SKM-1 treated with dmso at 0.1 percent for 144 hours (cell line): ENCODE measurements around the gene LDB3.

Experiments used
- DNase-seq: peaks from one replicate; lab custom pipeline; 2025; ENCODE audit not compliant: unreplicated experiment; lab: John Stamatoyannopoulos, UW

LDB3 gene

DNA sequence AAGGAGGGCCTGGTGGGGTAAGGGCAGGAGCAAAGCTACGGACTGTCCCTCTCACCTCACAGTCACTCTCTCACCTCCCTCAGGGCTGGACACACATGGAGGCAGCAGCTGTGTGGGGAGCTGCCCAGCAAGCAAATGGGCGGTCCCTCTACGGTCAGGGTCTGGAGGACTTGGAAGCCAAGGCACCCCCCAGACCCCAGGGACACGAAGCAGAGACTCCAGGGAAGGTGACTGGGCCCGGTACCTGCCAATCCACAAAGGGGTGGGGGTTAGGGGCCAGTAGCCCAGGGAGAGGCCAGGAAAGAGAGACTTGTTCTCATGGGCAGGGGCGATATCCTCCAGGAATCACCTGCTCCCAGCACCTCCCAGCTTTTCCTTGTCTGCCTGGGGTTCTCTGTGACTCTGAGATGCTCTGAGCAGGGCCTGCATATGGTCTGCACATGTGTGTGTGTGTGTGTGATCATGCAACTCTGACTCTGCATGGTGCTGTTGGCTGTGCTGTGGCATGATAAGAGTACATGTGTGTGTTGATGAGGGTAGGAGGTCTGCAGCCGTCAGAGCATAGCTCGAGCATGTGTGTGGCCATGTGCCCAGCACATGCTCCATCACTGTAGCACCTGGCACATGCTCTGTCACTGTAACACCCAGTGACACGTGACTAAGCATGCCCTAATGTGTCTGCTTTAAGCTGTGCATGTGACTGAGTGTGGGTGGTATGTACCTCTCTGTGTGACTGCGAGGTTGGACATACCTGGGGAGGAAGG is 4.6 kb upstream of the LDB3 start:
- no peak for DNase-seq

GRCh38 chr10:86664341-86665217 is 3.7 kb upstream of the LDB3 start:
- DNase-seq, result no peak

GRCh38 chr10:86665218-86665607 is 3.1 kb upstream of the LDB3 start:
- DNase-seq, result peak; percentile 22

- DNase-seq, result no peak
Observed at GRCh38 chr10:86665868-86666267, 2.4 kb upstream of the LDB3 start.

DNA sequence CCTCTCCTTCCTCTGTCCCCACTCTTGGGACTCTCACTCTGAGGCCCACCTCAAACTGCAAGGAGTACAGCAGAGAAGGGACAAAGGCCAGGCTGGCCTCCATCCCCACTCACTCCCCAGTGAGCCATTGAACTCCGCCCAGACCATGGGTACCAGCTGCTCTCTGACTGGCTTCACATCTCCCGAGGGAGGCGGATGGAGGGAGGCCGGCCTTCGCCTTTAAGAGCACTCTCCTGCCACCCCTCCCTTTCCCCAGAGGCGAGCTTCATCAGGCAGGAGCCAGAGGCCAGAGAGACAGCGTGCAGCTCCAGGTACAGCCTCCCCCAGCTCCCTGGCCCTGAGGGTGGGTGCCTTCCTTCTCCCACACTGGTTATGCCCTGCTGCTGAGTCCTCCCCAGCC is 1.8 kb upstream of the LDB3 start:
- no peak for DNase-seq

GRCh38 chr10:86667421-86668181 is 710 bp upstream of the LDB3 start:
- no peak for DNase-seq

DNA sequence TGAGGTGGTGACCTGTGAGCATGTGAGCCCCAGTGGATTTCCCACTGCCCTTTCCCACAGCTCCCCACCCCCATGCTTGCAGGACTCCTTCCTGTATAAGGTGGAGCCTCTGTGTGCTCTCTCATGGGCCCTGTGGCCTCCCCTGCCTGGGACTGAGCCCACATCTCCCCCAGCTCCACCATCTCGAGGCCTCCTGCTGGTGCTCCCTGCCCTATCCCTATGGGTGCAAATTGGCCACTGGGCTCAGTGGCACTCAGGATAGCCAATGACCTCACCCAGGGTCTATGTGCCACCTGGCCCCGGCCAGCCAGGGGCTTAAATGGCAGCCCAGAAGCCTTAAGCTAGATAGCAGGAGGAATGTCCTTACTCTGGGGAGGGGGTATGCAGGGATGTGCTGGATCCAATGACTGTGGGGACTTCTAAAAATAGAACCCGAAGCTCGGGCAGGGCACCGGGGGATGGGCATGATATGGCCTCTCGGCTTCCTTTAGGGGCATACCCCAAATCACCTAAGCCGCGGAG is 2.0 kb downstream of the LDB3 start:
- DNase-seq, result no peak

DNA sequence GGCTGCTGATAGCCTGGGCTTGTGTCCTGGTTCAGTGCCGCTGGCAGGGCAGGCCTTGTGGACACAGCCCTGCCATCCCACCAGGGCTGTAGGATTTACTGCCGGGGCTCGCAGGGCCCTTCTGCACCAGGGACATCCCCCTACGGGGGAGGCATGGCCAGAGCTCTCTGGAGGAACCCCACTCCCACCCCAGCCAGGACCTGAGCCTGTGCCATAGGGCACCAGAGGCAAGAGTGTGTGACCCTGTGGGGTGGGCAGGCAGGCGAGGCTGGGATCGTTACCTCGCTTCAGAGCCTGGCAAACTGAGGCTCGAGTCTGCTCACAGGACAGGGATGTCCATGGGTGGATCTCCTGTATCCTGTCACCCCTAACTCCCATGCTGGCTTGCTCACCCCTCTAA is 2.6 kb downstream of the LDB3 start:
- DNase-seq, result no peak

DNA sequence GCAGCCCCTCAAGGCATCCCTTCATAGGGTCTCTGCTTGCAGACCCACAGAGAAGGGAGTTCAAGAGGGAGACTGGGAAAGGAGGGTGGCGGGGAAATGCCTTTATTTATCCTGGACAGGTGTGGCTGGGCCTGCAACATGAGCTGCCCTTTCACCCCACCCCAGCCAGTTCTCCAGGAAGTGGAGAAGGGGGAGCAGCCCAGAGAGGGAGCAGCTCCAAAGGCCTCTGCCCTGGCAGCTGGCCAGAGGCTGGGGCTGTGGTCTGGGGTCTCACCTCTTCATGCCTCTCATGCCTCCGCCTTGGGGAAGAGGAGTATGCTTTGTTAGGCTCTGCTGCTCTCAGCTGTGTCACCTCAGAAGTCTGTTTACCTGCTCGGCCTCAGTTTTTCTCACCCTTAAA is 3.1 kb downstream of the LDB3 start:
- DNase-seq, result no peak

DNA sequence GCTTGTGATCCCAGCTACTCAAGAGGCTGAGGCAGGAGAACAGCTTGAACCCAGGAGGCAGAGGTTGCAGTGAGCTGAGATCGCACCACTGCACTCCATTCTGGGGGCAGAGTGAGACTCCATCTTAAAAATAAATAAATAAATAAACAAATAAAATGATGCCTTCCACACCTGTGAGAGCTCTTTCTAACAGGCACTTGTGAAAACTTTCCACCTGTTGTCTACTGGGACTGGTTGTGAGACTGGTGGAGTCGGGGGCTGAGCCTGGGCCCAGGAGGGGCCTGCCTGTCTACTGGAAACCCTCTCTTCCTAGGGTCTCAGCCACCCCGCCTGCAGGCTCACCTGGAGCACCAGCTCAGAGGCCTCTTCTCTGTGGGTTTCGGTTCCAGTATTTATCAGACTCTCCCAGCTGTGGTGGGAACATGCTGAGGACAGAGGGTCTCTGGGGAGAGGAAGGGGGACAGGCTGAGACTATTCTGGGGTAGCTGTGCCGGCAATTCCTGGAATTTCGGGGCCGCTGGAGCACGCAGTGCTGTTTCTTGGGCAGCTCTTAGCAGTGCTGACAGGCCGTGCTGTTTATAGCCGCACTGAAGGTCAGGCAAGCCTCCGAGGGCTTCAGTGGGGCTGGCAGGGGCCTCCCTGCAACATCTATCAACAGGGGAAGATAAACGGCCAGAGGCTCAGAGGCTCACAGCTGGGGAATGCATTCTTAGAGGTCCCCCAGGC is 3.8 kb downstream of the LDB3 start:
- DNase-seq, result no peak

DNA sequence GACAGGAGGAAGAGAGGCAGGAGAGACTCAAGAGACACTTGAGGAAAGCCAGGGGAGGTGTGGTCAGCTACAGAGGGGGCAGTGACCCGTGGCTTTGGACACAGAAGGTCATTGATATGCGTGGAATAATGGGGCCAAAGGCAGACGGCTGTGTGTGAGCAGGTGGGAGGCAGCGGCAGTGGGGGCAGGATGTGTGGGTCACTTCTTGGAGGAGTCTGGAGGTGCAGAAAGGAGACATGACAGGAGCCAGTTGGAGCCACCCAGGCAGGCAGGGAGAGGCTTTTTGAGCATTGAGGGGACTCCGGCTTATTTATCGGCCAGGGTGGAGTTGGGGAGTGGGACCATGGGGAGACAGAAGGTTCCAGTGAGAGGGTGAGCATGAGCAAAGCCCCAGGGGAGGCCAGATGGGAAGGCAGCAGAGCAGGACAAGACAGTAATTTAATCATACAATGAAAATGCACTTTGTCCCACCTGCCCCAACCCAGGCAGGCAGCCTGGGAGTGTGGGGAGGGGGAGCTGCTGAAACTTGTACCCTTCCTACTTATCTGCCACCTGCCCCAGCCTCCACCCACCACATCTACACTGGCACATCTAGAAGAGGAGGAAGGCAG is 5.0 kb downstream of the LDB3 start:
- DNase-seq, result no peak

DNA sequence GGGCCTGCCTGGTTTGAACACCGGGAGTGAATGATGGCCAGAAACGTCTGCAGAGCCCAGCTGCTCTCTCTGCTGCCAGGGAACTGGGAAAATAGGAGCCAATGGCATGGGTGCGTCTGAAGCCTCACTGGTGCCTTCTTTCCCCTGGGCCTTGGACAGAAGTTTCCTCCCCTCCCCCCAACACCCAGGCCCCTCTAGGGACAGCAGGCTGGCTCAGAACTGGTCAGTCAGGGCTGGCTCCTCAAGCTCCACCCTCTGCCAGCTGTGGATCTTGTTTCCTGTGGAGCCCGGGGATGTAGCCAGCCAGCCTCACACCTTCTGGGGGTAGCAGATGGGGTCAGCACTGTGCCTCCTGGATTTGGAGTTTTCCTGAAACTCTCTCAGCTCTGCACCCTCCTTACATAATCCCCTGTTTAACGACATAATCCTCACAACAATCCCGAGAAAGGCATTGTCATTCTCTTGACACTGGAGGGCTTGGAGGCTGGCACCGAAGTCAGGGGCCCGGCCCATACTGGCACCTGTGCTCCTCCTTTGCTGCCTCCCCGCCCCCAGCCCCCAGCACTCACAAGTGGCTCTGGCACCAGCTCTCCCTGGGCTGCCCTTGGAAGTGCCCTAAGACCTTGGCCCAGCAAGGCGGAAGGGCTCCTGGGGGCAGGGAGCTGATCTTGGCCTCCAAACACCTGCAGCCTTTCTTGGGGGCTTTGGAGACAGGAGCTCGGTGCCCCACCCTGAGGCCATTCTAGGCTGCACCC is 5.7 kb downstream of the LDB3 start:
- DNase-seq, result no peak

DNA sequence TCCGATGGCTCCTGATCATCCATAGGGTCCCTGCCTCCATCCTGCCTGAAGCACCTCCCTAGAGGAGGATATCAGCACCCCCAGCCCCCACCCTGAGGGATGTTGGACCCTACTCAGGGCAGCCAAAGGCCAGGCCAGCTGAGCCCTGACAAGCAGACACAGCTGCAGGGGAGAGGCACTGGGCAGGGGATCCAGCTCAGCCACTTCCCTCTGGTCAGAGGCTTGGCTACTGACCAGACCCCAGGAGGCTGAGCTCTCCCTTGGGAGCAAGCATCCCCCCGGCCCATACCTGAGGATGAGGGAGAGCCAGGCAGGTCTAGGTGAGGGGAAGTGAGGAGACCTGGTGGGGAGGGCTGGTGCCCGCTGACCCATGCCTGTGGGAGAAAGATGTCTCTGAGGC is 6.6 kb downstream of the LDB3 start:
- DNase-seq, result no peak

GRCh38 chr10:86677374-86677773 is 9.1 kb downstream of the LDB3 start:
- no peak for DNase-seq

DNA sequence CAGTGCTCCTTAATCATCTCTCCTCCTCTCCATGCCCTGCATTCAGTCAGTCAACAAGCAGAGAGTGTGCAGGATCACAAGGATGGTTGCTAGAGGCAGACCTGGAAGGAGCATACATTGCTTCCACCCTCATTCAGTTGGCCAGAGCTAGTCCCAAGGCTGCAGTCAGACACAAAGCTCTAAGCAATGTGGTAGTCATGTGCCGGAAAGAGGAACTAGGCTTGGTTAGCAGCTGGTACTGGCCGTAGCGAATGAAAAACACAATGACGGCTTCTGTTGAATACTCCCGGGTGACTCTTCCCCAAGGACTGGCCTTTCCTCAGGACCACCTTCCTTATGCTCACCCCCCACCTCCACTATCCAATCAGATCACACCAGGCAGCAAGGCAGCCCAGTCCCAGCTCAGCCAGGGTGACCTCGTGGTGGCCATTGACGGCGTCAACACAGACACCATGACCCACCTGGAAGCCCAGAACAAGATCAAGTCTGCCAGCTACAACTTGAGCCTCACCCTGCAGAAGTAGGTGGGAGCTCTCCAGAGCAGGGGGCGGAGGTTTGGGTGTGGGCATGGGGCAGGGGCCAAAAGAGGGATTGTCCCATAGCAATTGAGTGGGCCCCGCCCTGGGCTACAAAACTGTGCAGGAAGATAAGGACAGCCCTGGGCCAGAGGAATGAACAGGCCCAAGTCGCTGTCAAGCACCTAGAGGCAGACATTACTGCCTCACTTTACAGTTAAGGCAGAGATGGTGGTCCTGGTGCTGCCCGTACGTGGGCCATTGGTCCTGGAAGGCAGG is 10.9 kb downstream of the LDB3 start:
- DNase-seq, result peak; percentile 28

GRCh38 chr10:86681047-86681446 is 12.7 kb downstream of the LDB3 start:
- DNase-seq, result no peak

DNA sequence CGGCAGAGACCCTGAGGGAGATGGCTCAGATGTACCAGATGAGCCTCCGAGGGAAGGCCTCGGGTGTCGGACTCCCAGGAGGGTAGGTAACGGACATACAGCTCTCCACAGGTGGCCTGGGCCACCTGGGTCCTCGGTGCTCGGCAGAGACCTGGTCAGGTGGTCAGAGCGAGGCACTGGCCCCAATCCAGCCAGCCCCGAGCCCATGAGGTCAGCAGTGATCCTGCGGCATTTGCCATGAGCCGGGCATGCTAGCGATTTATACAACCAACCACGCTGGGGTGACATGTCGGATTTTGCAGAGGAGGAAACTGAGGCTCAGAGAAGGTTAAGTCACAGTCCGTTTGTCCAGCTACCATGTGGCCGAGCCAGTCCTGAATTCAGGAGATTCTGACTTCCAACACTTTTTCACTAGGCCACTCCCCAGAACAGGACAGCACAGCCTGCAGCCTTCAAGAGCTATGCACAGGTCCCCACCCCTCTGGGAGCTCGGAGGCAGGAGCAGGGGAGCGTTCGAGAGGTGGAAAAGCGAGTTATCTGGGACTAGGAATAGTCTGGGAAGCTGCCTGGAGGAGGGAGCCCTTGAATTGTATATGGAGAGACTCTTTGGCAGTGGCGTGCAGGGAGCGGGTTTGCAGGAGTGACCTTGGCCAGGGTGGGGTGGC is 13.5 kb downstream of the LDB3 start:
- no peak for DNase-seq

DNA sequence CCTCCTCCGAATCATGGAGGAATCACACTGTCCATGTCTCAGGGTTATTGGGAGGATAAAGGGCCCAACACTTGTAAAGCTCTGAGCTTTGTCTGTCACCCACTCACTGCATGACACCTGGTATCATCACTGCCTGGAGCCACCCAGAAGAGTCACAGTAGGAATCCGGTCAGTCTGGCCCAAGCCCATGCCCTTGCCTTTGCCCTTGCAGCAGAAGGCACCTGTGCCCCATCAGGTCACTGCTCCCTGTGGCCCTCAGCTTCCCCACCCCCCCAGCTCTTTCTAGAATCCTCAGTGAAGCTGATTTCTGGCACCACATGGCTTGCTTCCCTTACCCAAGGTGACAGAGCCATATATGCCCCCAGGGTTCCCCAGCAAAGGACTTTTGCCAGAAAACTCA is 14.4 kb downstream of the LDB3 start:
- no peak for DNase-seq
